H1 (cell line): ENCODE measurements around the gene ABCG8. TPM values are rescaled to one million over a fixed set of nuclear protein-coding genes. Genes with fewer than 3 reads are reported as not detected.

Source experiments
- CTCF ChIA-PET: fragments of 300-600 bp; sonication (Branson Sonifier 250); formaldehyde crosslinking; loops from one replicate; lab custom pipeline; 2021; ENCODE audit not compliant: partially characterized antibody; lab: Charles Lee
- POLR2A ChIA-PET: fragments of 300-600 bp; sonication (Branson Sonifier 250); formaldehyde crosslinking; loops from one replicate; lab custom pipeline; 2021; ENCODE audit warnings: inconsistent platforms; ENCODE audit not compliant: partially characterized antibody; lab: Charles Lee
- DNase-seq, 2 experiments: peaks; one replicate each; pipeline versions ENCODE4 v3.0.0 to v3.0.0-alpha.2; 2010 to 2022; ENCODE audit warnings: low spot score in 2 of 2, low read depth in 1 of 2, mixed read lengths in 1 of 2
- FAIRE-seq: peaks from 2 replicates; lab custom pipeline; 2011; peaks lifted over from hg19 to GRCh38; lab: Jason Lieb, UNC
- H2AFZ ChIP-seq: 2 replicates; pipeline ENCODE4 v1.8.1; 2012; ENCODE audit warnings: low read length, inconsistent platforms
- H2AK5ac ChIP-seq: 2 replicates; pipeline ENCODE4 v1.6.1; 2013; ENCODE audit warnings: low read depth, low read length
- H2BK120ac ChIP-seq: replicated peaks from 2 replicates; pipeline ENCODE3; 2013; ENCODE audit warnings: low read depth, low read length, inconsistent platforms
- H2BK12ac ChIP-seq: 2 replicates; pipeline ENCODE4 v1.6.1; 2013; ENCODE audit warnings: low read depth, low read length
- H2BK15ac ChIP-seq: 2 replicates; pipeline ENCODE4 v1.6.1; 2013; ENCODE audit warnings: low read length
- H2BK20ac ChIP-seq: 2 replicates; pipeline ENCODE4 v1.6.1; 2013; ENCODE audit warnings: low read length
- H2BK5ac ChIP-seq: 2 replicates; pipeline ENCODE4 v1.6.1; 2013; ENCODE audit warnings: low read depth, low read length
- H3K14ac ChIP-seq: 2 replicates; pipeline ENCODE4 v1.6.1; 2013; ENCODE audit warnings: inconsistent platforms; ENCODE audit not compliant: insufficient read length
- H3K18ac ChIP-seq: 2 replicates; pipeline ENCODE4 v1.6.1; 2013; ENCODE audit warnings: low read length; ENCODE audit errors: extremely low read depth
- H3K23ac ChIP-seq: 2 replicates; pipeline ENCODE4 v1.6.1; 2013; ENCODE audit warnings: inconsistent platforms; ENCODE audit not compliant: insufficient read length
- H3K23me2 ChIP-seq: 2 replicates; pipeline ENCODE4 v1.6.1; 2013; ENCODE audit warnings: low read depth, low read length
- H3K27ac ChIP-seq: 2 replicates; pipeline ENCODE4 v1.6.1; 2011; ENCODE audit warnings: low read depth, low read length, inconsistent platforms
- H3K27me3 ChIP-seq, 4 experiments: replicated peaks in 1 of 4; 1 replicate in 1 of 4; 2 replicates in 3 of 4; pipeline versions ENCODE4 v1.6.1 to v1.8.1; 2011 to 2013; ENCODE audit warnings: low read length in 3 of 4, mild to moderate bottlenecking in 3 of 4, inconsistent platforms in 2 of 4, mixed read lengths in 2 of 4, moderate library complexity in 1 of 4; ENCODE audit not compliant: control insufficient read depth in 3 of 4, insufficient read depth in 3 of 4; ENCODE audit errors: extremely low read depth in 1 of 4
- H3K36me3 ChIP-seq, 4 experiments: 2 replicates each; pipeline versions ENCODE4 v1.6.1 to v1.8.1; 2011 to 2013; ENCODE audit warnings: mild to moderate bottlenecking in 4 of 4, low read length in 3 of 4, moderate library complexity in 2 of 4, control low read depth in 1 of 4, inconsistent platforms in 1 of 4; ENCODE audit not compliant: insufficient read depth in 4 of 4, control insufficient read depth in 2 of 4
- H3K4ac ChIP-seq: replicated peaks from 2 replicates; pipeline ENCODE3; 2013; ENCODE audit warnings: low read length, low read depth, mixed read lengths, inconsistent platforms; ENCODE audit not compliant: insufficient read length
- H3K4me1 ChIP-seq, 4 experiments: replicated peaks in 1 of 4; 1 replicate in 1 of 4; 2 replicates in 3 of 4; pipeline versions ENCODE4 v1.6.1 to v1.8.1; 2011 to 2013; ENCODE audit warnings: low read length in 3 of 4, inconsistent platforms in 2 of 4, mixed read lengths in 1 of 4; ENCODE audit not compliant: insufficient read depth in 4 of 4, control insufficient read depth in 3 of 4
- H3K4me2 ChIP-seq, 2 experiments: 2 replicates each; pipeline versions ENCODE4 v1.6.1 to v1.8.1; 2011 to 2013; ENCODE audit warnings: low read depth in 2 of 2, low read length in 2 of 2, control low read depth in 1 of 2, inconsistent platforms in 1 of 2, mild to moderate bottlenecking in 1 of 2; ENCODE audit not compliant: insufficient read depth in 1 of 2
- H3K4me3 ChIP-seq, 4 experiments: fragments of 200-600, 300-600 bp in 1 of 4; sonication (generic), shearing (Covaris generic), sonication (Bioruptor Twin) in 1 of 4; 2 replicates each; pipeline versions ENCODE4 v1.5.1 to v1.8.1; 2011 to 2016; ENCODE audit warnings: low read length in 4 of 4, low read depth in 3 of 4, control low read depth in 2 of 4, inconsistent platforms in 2 of 4, mild to moderate bottlenecking in 2 of 4, mixed read lengths in 1 of 4, moderate library complexity in 1 of 4; ENCODE audit not compliant: insufficient read depth in 2 of 4; ENCODE audit errors: extremely low read depth in 1 of 4
- H3K56ac ChIP-seq: replicated peaks from 2 replicates; pipeline ENCODE3; 2013; ENCODE audit warnings: low read depth, mild to moderate bottlenecking, mixed read lengths, low read length, inconsistent platforms; ENCODE audit not compliant: insufficient read length
- H3K79me1 ChIP-seq: 2 replicates; pipeline ENCODE4 v1.6.1; 2013; ENCODE audit warnings: low read depth, low read length, control low read depth
- H3K79me2 ChIP-seq, 2 experiments: 2 replicates each; pipeline versions ENCODE4 v1.6.1 to v1.8.1; 2012 to 2013; ENCODE audit warnings: low read length in 2 of 2, mild to moderate bottlenecking in 2 of 2, inconsistent platforms in 1 of 2; ENCODE audit not compliant: insufficient read depth in 2 of 2, control insufficient read depth in 1 of 2
- H3K9ac ChIP-seq, 4 experiments: replicated peaks in 1 of 4; 1 replicate in 1 of 4; 2 replicates in 3 of 4; pipeline versions ENCODE4 v1.6.1 to v1.8.1; 2011 to 2013; ENCODE audit warnings: low read depth in 3 of 4, low read length in 3 of 4, control low read depth in 2 of 4, mild to moderate bottlenecking in 2 of 4, moderate library complexity in 2 of 4, inconsistent platforms in 1 of 4; ENCODE audit errors: extremely low read depth in 1 of 4
- H3K9me3 ChIP-seq, 2 experiments: 2 replicates each; pipeline versions ENCODE4 v1.6.1 to v1.8.1; 2012 to 2013; ENCODE audit warnings: mild to moderate bottlenecking in 2 of 2, moderate library complexity in 2 of 2, control low read depth in 1 of 2, inconsistent platforms in 1 of 2, low read depth in 1 of 2, low read length in 1 of 2, mixed read lengths in 1 of 2; ENCODE audit not compliant: insufficient read depth in 2 of 2
- H4K20me1 ChIP-seq, 2 experiments: replicated peaks in 1 of 2; 2 replicates each; pipeline versions ENCODE3 to v1.8.1; 2011 to 2013; ENCODE audit warnings: inconsistent platforms in 2 of 2, low read length in 2 of 2, mild to moderate bottlenecking in 1 of 2; ENCODE audit not compliant: insufficient read depth in 2 of 2, control insufficient read depth in 1 of 2
- H4K5ac ChIP-seq: 2 replicates; pipeline ENCODE4 v1.6.1; 2013; ENCODE audit warnings: low read length, low read depth, mixed read lengths, inconsistent platforms; ENCODE audit not compliant: insufficient read length
- H4K8ac ChIP-seq: 2 replicates; pipeline ENCODE4 v1.8.0; 2013; ENCODE audit warnings: mild to moderate bottlenecking, moderate library complexity, low read length, inconsistent platforms; ENCODE audit not compliant: insufficient read depth; ENCODE audit errors: extremely low read depth
- H4K91ac ChIP-seq: replicated peaks from 2 replicates; pipeline ENCODE3; 2013; ENCODE audit warnings: low read length, mixed read lengths, inconsistent platforms; ENCODE audit not compliant: insufficient read length
- CEBPB ChIP-seq: IDR thresholded peaks from 2 replicates; pipeline ENCODE4 v1.6.1; 2012; ENCODE audit warnings: low read depth, low read length
- E2F6 ChIP-seq: IDR thresholded peaks from 2 replicates; pipeline ENCODE4 v1.6.1; 2012; ENCODE audit warnings: inconsistent platforms
- EP300 ChIP-seq, 2 experiments: IDR thresholded peaks; 1 replicate in 1 of 2; 2 replicates in 1 of 2; pipeline ENCODE4 v1.6.1; 2011 to 2012; ENCODE audit warnings: low read depth in 2 of 2, low read length in 2 of 2, mild to moderate bottlenecking in 2 of 2, borderline replicate concordance in 1 of 2, inconsistent platforms in 1 of 2, moderate library complexity in 1 of 2
- GTF2F1 ChIP-seq: IDR thresholded peaks from 2 replicates; pipeline ENCODE4 v1.6.1; 2012; ENCODE audit warnings: low read depth, low read length, improper control_type of control experiment, borderline replicate concordance
- RBBP5 ChIP-seq: IDR thresholded peaks from 2 replicates; pipeline ENCODE4 v1.7.1; 2012; ENCODE audit warnings: low read depth, mild to moderate bottlenecking, inconsistent platforms, low read length, moderate library complexity, borderline replicate concordance
- RFX5 ChIP-seq: IDR thresholded peaks from 2 replicates; pipeline ENCODE4 v1.6.1; 2011; ENCODE audit warnings: low read depth, low read length, improper control_type of control experiment, borderline replicate concordance
- SIX5 ChIP-seq: IDR thresholded peaks from 2 replicates; pipeline ENCODE4 v1.6.1; 2011; ENCODE audit warnings: mild to moderate bottlenecking, low read depth, low read length
- SP4 ChIP-seq: IDR thresholded peaks from 2 replicates; pipeline ENCODE4 v1.6.1; 2012; ENCODE audit warnings: low read length, inconsistent platforms
- TAF7 ChIP-seq: optimal IDR thresholded peaks from 2 replicates; pipeline ENCODE3; 2011; ENCODE audit warnings: low read depth, mild to moderate bottlenecking, inconsistent platforms, low read length, moderate library complexity, borderline replicate concordance
- WGBS, 2 experiments: shearing (Covaris generic) in 1 of 2; methylation state at CpG; one replicate each; pipeline versions ENCODE4 v1.1.6 to v1.1.7; 2013 to 2015; ENCODE audit warnings: low lambda C conversion rate in 2 of 2, mixed read lengths in 2 of 2, inconsistent platforms in 1 of 2, low coverage in 1 of 2, missing lambda C conversion rate in 1 of 2; ENCODE audit not compliant: insufficient replicate concordance in 2 of 2, insufficient coverage in 1 of 2, insufficient read length in 1 of 2; ENCODE audit errors: extremely low coverage in 1 of 2, missing lambda C conversion rate in 1 of 2; 5-methylcytosine and 5-hydroxymethylcytosine counted together
- polyA plus RNA-seq, 7 experiments: library from polyadenylated mRNA; depleted of rRNA in 3 of 7; stranded (reverse) in 5 of 7; unstranded in 2 of 7; fragments of >200 nt in 5 of 7; fragments of 200-250 nt in 2 of 7; gene quantifications; 1 replicate in 5 of 7; 2 replicates in 1 of 7; 4 replicates in 1 of 7; pipeline versions ENCODE4 v1.2.1 to v1.2.3, GENCODE V29; 2011 to 2013; ENCODE audit warnings: missing spikeins in 2 of 7, mixed read lengths in 2 of 7
- total RNA-seq: library from RNA; stranded (reverse); fragmentation: NEBNext Ultra II Directional; extraction: Animal tissue kit (Norgen Biotek cat#: 25700); gene quantifications from 2 replicates; pipeline ENCODE4 v1.2.1, GENCODE V29; 2021
- TF ChIP-seq, protein P1 (sequence below): IDR thresholded peaks from 2 replicates; pipeline ENCODE4 v1.6.1; 2011; ENCODE audit warnings: low read depth, mild to moderate bottlenecking, low read length; ENCODE audit not compliant: insufficient read depth
- TF ChIP-seq, protein P2 (sequence below): IDR thresholded peaks from 2 replicates; pipeline ENCODE4 v1.6.1; 2012; ENCODE audit warnings: inconsistent platforms

Gene ABCG8
- total and polyA plus RNA-seq, 2 of the 8 experiments (the other 6 are each of a cell fraction or from before 2014, with no cell fraction given): not detected

DNA sequence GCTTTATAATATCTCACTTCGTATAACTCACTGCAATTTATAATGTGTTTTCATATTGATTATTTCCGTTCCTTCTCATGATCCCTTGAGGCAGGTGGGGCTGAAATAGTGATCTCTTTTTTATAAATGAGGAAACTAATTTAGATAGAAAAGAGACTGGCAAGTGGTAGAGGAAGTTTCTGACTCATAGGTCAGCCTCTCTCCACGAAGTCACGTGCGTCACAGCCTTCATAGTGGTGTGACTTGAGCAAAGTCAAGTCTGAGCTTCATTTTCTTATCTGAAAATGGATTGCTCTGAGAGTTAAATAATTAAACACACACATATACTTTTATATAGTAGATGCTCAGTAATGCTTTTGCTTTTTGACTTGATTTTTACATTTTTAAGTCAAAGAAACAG is 20.0 kb upstream of the ABCG8 start:
- H3K4ac ChIP-seq: no peak overlapping the region
- no peak overlapping the region for H3K23ac ChIP-seq
- no peak for TF ChIP-seq EP300 (IDR thresholded peaks at IDR 0.05; ENCODE audit: borderline replicate concordance in 1 of 2, low read depth in 2 of 2, low read length in 2 of 2)
- TF ChIP-seq SIX5: no peak
- no peak for TF ChIP-seq SP4
- no peak for TF ChIP-seq RBBP5
- TF ChIP-seq, protein P1, sequence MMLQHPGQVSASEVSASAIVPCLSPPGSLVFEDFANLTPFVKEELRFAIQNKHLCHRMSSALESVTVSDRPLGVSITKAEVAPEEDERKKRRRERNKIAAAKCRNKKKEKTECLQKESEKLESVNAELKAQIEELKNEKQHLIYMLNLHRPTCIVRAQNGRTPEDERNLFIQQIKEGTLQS: no peak
- no peak for TF ChIP-seq E2F6
- no peak for TF ChIP-seq RFX5
- TF ChIP-seq TAF7: no peak
- TF ChIP-seq GTF2F1: no peak
- TF ChIP-seq, protein P2, sequence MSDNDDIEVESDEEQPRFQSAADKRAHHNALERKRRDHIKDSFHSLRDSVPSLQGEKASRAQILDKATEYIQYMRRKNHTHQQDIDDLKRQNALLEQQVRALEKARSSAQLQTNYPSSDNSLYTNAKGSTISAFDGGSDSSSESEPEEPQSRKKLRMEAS: no peak
- no peak for TF ChIP-seq CEBPB

More for the DNA sequence above, 20.0 kb upstream of the ABCG8 start:
- Histone ChIP-seq H4K91ac (no peak overlapping the region), H3K4me3 (no peak overlapping the region), H3K23me2 (no peaks in the 10 kb centered on the region), H4K20me1 (no peaks in the 10 kb centered on the region), H4K5ac (no peak overlapping the region), H3K56ac (no peak overlapping the region), H2BK20ac (no peak overlapping the region), H3K27ac (no peak overlapping the region), H3K9ac (no peak overlapping the region), H3K79me1 (no peaks in the 10 kb centered on the region), H2AFZ (no peak overlapping the region), H3K36me3 (no peaks in the 10 kb centered on the region), H3K14ac (no peak overlapping the region), H2BK15ac (no peak overlapping the region), H3K18ac (no peak overlapping the region), H3K27me3 (no peaks in the 10 kb centered on the region), H4K8ac (no peak overlapping the region), H2BK120ac (no peak overlapping the region), H3K4me1 (peaks cover 0 to 3% (median under 1%) of the 10 kb centered on the region in 4 experiments; a peak in 2 of 7 replicates), H2AK5ac (no peak overlapping the region), H3K4me2 (no peak overlapping the region), H3K9me3 (no peaks in the 10 kb centered on the region), H2BK5ac (no peak overlapping the region), H2BK12ac (no peak overlapping the region), H3K79me2 (no peaks in the 10 kb centered on the region)
- POLR2A ChIA-PET: no interaction called here
- DNase-seq (no peak), FAIRE-seq (no peak)
- WGBS, 2 experiments: 93% methylated on average over 5 of the region's 5 CpGs; no CpG with 5 or more reads in 1 of the 2 experiments
- CTCF ChIA-PET: no interaction called here
